Hippocampal formation (tissue), 2 donors: ENCODE measurements around the gene A2M.
A peak's percentile ranks its signal among the peaks of the same experiment; 100 is the strongest.

ENCODE experiments used
- DNase-seq, 2 donors: peaks; one replicate each; lab custom pipeline; 2025; lab: John Stamatoyannopoulos, UW

The A2M gene

DNA sequence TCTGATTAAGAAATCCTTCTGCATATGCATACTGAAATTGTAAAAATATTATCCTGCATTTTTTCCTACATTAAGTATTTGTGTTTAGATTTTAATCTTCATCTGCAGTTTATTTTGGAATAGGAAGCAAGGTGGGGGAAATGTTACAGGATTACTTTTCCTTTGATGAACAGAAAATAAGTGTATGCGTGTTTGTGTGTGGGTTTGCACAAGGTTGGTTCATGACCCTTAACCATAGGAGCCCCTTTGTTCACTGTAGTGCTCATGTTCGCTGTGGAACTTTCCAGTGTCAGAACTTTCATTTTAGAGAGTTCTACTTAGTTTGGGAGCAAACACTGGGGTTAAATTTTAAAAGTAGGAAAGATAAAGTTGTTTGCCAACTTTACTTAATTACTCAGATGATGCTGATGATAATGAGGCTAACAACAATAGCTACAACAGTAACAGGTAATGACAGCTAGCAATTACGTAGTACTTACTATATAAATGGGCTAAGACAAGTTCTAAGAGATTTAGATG, 6.4 kb upstream of the A2M start:
- DNase-seq, result no peak

DNA sequence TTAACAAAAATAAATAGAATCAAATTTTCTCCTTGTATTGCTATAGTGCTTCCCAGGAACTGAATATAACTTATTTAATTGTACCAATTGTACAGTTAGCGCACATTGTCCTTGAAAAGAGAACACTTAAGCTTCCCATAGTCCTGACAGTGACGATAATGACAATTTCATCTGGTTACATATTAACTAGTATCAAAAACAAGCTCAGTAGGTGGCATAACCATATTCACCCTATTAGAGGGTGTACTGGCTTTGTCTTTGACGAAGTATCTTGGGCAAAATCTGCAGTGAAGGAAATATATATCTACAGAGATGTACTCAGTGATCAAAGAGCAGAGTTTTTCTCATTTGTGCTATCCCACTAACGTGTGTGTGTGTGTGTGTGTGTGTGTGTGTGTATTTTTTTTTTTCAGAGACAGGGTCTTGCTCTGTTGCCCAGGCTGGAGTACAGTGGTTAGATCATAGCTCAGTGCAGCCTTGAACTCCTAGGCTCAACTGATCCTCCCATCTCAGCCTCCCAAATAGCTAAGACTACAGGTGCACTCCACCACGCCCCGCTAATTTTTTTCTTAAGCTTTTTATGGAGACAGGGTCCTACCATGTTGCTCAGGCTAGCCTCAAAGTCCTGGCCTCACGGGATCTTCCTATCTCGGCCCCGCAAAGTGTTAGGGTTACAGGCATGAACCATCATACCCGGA, 4.9 kb upstream of the A2M start:
- no peak for DNase-seq

DNA sequence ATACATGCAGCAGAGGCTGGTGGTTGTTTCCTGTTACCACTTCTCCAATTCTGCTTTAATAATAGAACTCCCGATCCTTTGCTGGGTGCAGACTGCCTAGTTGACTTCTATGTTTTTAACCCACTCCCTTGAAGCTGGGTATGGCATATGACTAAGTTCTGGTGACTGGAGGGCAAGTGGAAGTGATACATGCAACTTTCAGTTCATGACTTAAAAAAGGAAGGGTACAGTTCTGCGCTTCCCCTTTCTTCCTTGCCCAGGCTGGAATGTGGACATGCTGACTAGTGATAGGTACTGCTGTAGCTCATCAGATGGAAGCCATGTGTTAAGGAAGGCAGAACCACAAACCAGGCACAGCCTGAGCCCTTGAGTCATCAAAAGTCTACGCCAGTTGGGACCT, 2.4 kb upstream of the A2M start:
- peak in 1 of 2 donors; percentile 52 for DNase-seq

DNA sequence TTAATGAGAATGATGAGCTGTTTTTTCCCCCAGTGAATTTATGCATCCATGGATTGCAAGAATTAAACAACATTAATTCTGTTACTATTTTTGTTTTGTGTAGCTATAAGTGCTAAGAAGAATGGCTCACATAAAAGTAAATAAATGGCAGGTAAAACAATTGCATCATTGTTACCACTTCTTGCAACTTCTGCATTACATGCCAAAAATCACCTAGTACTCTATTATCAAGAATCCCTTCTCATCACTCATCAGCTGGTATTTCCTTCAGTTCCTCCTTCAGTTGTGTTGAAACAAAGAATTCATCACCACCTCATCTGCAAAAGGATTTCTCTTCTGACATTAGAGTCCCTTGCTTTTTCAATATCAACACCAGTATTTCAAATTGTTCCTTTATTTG, 773 bp downstream of the A2M start:
- DNase-seq, result no peak

DNA sequence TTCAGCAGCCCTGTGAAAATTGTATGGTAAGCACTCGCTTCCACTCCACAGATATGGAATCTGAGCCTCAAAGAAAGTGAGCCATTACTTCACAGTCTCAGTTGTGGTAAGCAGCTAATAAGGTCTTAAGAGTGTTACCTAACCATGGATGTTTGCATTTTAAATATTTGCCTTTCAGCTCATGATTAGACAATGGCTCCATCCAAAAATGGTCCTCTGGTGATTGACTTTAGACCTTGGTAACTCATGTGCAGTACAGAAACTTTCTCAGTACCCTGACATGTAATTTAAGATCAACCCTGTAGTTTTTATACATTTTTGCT, 1.8 kb downstream of the A2M start:
- DNase-seq, result no peak

DNA sequence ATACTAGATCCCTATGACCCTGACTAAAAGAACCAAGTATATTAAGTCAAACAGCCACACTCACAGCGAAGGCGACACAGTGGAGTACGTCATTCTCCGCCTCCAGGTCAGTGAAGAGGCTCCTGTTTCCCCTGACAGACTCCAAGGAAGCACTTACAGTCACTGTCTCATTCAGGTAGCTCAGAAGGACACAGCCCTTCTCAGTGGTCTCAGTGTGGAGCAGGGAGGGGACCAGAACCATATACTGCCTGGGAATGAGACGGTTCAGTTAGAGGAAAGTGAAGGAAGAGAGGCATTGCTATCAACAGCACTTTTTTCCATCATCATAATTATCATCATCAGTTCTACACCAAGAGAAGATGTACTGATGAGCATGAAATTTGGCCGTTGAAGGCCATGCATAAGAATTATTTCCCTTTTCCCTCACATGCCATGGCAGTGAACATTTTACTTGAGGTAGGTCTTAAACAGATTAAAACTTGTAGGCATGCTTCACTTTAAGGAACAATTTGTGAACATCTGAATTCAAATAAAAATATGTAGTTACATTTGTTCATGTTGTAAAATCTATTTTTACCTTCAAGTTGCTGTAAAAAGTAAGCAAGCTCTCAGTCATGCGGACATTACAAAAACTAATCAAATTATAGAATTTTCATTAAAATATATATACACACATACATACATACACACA, 2.3 kb downstream of the A2M start:
- DNase-seq, result no peak

DNA sequence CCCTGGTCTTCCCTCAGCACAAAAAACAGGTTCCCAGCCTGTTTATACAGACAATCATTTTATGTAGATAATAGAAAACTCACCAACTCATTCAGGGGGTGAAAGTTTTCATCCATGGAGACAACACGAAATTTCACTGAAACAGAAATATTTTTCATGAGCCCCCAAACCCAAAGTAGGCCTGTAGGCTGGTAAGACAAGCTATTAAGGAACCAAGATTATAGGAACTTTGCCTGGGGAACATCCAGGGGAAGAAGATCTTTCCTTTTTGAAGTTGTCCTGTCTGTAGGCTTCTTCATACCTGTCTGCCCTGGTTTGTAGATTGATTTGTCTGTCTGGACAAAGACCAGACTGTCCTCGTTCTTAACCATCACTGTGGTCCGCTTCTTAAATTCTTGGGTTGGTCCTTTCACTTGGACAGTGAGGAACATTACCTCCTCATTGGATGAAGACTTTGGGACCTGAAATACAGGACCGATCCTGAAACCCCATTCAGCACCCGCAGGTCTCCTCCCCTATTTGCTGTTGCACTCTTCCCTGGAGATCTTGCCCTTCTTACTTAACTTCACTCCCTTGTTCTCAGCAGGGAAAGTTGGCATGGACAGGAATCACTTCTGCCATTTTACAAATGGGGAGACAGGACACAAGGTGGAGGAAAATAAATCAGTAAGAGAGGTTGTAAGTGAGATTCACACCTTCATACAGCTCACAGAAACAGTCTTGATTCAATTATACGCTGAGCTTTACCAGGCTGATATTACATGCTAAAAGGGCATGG, 3.5 kb downstream of the A2M start:
- DNase-seq, result no peak

DNA sequence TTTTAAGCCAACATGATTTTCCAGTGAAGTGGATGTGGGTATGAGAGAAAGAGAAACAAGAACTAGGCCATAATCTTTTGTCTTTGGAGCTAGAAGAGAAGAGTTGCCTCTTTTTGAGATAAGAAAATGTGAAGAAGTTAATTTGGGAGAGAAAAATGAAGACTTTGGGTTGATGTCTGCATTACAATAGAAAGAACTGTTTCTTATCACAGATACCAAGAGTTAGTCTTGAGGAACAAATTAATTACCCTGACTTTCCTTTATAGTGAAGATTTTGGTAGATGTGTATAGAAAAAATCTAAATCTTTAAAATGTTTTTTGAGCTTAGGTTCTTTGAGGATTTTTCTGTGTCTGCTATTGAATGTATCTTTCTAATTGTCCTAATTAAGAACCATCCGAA, 4.2 kb downstream of the A2M start:
- no peak for DNase-seq

DNA sequence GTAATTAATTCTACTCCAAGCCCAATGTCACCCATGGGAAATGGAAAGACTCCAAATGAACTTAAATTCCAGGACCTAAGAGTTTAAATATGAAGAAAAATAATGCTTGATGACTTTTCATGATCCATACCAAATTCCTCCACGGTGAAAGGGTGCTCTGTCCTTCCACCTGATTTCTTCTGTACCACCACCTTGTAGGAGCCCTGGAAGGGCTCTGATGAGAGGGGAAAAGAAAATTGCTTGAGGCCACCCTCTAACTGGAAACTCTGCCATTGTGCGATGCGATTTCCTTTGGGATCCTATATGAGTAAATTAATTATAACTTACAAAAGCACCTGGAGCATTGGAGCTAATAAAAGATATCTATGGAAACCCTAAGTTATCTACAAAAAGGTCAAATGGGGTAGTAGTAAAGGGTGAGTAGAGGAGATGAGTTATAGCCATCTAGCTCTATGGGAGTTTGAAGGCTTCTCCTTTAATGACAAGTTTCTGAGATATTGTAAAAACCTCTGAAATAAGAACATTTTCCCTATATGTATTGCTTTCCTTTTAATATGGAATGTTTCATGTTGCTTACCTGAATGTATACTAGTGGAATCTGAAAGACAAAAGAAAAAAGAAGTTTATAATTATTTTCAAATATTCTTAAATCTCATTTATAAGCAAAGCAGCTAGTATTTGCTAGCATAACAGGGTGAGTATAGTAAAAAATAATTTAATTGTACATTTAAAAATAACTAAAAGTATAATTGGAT, 5.8 kb downstream of the A2M start:
- DNase-seq, result no peak

DNA sequence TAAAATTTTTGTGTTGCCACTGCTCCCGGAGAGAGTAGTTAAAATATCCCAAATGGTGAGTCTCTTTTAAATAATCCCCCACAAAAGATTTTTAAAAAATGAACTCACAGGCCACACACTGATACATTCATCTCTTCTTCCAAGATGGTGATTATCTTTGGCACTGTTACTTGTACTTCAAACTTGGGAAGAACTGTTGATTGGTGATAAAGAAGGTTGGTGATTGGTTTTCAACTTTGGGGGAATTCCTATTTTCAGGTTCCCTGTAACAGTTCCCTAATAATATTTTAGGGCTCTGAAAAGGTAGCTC, 6.6 kb downstream of the A2M start:
- DNase-seq, result no peak

DNA sequence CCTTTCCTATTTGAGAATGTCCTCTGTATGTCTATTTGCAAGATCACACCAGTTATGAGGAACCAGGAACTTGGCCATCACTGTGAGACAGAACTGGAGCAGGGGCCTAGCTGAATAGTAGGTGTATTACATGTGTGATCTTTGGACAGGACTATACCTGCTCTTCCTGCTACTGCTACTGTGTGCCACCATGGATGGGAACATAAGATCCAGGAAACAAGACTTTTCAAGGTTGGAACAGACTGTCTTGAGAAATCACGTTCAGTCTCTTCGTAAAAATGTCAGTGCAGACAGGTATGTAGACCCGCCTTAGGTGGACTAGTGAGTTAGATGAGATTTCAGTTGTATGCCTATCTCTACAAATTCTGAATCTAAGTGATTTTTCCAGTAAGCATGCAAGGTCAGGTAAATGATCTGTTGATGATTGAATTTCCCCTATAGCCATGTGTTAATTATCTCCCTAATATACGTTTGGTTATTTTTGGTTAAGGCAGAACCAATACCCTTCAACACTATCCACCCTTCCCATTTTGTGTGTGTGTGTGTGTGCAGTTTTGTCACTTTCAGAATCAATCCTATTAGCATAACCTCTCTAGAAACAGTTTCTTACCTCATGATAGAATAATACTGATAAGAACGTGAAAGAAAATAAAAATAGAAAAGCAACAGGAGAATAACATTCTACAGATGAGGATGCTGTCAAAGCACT, 7.1 kb downstream of the A2M start:
- no peak for DNase-seq

DNA sequence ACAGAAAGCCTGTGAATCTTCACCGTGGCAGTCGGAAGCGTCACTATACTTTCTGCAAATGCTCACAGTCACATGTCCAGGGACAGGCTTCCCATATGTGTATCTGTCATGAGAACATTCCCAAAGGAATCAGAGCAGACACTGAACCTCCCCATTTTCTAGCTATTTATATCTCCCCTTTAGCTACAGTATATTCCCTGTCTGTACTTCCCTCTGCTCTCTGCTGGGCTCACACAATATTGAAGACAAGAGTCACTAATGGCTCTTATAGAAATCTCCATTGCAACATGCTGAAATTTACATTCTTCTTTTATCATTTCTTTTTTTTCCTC, 8.2 kb downstream of the A2M start:
- DNase-seq, result no peak

DNA sequence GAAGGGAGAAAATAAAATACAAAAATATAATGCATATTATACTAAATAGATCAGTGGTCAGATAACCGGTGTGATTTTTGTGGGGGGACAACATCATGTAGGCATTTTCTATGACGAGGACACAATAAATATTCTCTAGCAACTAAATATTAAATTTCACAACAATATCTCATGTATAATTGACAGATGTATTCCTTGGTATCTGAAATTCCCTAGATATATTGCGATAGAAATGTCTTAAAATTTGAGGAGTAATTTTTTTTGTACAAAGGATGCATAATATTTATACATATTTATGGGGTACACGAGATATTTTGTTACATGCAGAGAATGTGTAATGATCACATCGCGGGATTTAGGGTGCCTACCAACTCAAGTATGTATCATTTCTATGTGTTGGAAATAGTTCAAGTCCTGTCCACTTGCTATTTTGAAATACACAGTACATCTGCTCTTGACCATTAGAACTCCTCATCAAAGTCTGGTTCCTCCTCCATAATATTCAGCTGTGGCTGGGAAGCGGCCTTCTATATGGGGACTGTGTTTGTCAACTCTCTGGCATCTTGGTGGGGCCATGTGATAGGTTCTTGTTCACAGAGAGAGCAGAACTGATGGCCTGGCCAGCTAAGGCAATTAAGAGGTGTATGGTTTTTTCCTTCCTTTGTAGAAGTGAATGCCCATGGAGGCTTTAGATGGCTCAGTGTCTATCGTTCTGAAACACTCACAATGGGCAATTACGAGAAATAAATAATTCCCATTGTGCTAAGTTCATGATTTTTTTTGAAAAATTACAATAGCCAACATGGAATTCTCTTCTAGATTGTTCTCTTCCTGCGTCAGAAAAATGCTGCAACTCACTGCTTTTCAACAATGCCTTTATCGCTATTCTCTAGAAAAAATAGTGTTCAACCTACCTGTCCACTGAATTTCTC, 8.8 kb downstream of the A2M start:
- no peak for DNase-seq

DNA sequence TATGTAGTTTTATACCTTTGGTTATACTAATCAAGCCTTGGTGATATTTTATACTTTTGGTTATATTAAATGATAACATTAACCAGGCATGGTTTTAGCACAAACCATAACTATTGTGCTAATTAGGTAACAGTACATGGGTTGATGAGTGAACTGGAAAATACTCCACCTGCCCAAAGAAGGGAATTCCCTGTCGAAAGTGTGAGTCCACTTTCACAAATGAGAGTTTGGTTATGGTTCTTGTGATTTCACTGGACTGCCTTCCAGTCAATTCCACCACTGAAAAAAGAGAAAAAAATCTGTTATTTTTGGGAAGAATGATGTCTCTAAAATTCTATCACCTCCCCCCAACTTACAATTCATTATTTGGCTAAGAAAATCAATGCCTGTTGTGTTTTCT, 9.7 kb downstream of the A2M start:
- DNase-seq, result no peak

DNA sequence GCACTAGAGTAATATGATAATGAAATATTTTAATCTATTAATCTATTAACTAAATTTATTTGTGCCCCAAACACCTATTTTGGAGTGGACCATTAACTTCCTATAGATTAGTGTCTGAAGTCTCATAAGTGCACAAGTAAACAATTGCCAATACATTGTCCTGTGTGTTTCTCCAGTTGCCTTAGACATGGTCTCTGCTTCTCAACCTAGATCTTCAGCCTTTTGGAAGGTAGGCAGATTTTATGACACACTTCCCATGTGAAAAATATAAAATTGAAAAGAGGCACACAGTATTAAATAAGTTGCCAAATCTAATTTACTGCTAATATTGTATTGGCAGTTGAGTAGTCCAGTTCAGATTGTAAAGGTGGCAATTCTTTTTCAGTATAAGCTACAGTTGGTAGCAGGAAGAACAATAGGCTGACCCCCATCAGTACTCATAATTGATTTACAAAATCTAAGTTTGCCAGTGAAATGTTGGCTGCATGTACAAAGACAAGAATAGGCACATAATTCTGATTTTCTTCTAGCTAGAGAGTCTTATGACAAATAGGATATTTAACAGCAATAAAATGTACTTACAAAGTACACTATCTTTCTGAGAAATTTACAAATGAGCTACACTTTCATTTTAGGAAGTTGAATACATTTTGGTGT, 10.8 kb downstream of the A2M start:
- no peak for DNase-seq

DNA sequence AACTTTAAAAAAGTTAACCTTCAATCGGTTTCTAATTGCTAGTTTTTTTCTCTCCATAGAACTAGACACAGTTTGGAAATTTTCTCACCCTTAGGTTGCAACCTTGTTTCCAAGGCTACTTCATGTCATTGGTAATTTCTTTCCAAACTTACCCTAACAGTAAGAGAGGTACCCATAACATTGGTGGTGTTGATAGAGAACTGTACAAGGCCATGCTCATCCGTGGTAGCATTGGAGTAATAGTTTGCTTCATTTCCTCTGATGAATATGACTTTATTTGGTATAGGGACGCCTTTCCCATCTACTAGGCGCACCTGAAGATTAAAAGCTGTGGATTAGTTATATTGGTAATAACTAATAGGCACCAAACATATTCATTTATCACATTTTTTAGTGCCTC, 11.6 kb downstream of the A2M start:
- no peak for DNase-seq

DNA sequence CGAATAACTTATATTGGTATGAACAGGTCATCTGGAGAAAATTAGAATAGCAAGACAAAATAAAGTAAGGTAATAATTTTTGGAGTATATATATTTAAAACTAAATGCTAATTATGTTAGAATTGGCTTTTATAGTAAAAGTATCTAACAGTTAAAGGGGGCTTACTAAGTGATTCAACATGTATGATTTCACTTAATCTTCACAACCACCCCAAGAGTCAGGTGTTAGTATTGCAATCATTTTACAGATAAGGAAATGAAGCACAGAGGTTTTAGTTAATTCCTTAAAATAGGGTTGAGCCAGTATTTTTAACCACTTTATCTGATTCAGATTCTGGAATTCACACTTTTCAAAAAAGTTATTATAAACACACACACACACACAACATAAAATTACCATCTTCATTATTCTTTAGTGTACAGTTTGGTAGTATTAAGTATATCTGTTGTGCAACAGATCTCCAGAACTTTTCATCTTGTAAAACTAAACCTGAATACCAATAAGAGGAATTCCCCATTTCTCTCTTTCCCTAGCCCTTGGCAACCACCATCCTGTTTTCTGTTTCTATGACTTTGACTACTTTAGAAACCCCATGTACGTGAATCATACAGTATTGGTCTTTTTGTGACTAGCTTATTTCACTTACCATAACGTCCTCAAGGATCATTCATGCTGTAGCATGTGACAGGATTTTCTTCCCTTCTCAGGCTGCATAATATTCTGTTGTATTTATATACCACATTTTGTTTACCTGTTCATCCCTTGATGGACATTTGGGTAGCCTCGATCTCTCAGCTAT, 12.5 kb downstream of the A2M start:
- no peak for DNase-seq

DNA sequence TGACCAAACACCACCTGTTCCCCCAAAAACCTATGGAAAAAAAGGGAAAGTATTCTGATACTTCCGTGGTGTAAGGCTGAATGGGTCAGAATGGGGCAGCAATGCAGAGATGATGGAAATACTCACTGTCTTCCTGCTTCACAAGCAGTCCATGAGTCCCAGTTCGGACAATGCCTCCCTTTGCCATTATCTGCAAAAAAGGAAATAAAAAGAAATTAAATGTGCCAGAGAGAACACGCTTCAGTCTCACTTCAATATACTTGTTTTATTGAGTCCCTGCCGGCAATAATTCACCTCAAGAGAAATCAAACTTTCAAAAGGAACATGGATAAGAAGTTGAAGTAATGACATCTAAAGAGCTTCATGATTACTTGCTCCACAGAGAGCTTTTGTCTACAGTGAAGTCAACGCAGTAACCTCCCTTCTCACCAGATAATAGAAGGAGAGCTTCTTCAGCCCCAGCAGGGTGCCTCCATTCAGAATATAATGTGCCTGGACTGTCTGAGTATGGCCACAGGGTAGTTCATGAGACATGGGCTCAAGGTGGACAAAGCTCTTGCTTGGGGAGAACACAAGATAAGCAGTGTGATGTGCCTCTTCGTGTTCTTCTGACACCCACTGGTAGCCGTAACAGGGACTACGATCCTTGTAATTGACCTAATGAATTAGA, 14.6 kb downstream of the A2M start:
- DNase-seq, result no peak
